Peyer's patch (tissue), 4 donors: ENCODE measurements around the gene MAML3.

Experiments
- POLR2A ChIP-seq, 2 donors: fragments of 450-650 bp; IDR thresholded peaks; one replicate each; pipeline ENCODE4 v1.5.1; 2017; ENCODE audit warnings: antibody characterized with exemption in 2 of 2, mild to moderate bottlenecking in 2 of 2, moderate library complexity in 2 of 2
- TF ChIP-seq, protein P1 (sequence below), 6 experiments: fragments of 450-650 bp in 4 of 6; fragments of 200-600 bp in 2 of 6; sonication (generic) in 1 of 6; IDR thresholded peaks; one replicate each; pipeline ENCODE4 v1.5.1; 2017 to 2019; ENCODE audit warnings: antibody characterized with exemption in 6 of 6, mild to moderate bottlenecking in 3 of 6, moderate library complexity in 1 of 6

DNA sequence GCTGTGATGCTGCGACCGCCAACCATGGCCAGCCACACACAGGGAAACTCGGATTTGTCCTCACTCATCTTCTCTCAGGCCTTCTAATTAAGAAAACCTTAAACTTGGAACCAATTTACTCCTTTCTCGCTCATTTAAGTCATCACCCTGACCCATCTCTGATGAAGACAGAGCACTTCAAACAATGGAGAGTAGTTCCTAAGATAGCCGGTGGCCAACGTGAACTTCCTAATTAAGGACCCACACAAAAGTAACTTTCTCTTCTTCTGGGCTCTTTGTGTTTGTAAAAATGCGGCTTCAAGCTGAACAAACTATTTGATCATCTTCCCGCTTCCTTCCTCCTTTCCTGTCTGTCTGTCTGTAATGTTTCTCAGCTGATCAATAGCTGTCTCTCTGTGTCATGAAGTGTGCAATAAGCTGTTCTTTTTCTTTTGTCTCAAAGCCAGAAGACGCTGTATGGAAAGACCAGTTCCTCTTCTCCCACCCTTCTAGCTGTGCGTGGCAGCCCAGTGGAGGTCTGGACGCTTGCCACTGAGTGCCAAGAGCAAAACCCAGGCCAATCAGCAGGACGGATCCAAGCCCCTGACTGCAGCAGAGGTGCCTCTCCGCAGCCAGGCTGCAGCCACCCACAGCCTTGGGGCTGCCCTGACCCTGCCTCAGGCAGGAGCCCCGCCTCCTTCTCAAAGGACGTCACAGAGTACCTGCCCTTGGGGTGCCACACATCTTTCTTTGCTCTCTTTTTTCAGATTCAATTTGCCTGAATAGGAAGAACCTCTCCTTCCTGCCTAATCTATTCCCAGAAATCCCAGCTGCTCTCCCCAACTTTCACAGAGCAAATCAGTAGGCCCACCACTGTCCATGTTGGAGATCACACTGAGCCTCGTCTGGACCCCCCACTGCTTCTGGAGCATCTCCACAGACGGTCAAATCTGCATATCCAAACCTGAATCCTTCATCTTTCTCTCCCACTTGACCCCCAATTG is 59.3 kb downstream of the MAML3 start:
- TF ChIP-seq, protein P1, sequence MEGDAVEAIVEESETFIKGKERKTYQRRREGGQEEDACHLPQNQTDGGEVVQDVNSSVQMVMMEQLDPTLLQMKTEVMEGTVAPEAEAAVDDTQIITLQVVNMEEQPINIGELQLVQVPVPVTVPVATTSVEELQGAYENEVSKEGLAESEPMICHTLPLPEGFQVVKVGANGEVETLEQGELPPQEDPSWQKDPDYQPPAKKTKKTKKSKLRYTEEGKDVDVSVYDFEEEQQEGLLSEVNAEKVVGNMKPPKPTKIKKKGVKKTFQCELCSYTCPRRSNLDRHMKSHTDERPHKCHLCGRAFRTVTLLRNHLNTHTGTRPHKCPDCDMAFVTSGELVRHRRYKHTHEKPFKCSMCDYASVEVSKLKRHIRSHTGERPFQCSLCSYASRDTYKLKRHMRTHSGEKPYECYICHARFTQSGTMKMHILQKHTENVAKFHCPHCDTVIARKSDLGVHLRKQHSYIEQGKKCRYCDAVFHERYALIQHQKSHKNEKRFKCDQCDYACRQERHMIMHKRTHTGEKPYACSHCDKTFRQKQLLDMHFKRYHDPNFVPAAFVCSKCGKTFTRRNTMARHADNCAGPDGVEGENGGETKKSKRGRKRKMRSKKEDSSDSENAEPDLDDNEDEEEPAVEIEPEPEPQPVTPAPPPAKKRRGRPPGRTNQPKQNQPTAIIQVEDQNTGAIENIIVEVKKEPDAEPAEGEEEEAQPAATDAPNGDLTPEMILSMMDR (IDR thresholded peaks at IDR 0.05) = no peak
- TF ChIP-seq POLR2A (IDR thresholded peaks at IDR 0.05) = no peak
